Keratinocyte (primary cell): ENCODE measurements around the gene OPALIN. TPM values are rescaled to one million over a fixed set of nuclear protein-coding genes. Genes with fewer than 3 reads are reported as not detected.

Source experiments
- DNase-seq: peaks from one replicate; pipeline ENCODE4 v3.0.0-alpha.2; 2011; ENCODE audit warnings: low read depth, missing footprints, low spot score
- FAIRE-seq: peaks from 2 replicates; lab custom pipeline; 2011; peaks lifted over from hg19 to GRCh38; lab: Jason Lieb, UNC
- H2AFZ ChIP-seq: 2 replicates; pipeline ENCODE4 v1.6.0; 2012; ENCODE audit warnings: low read length, control low read depth, inconsistent platforms; ENCODE audit not compliant: control insufficient read depth
- H3K27ac ChIP-seq: 2 replicates; pipeline ENCODE4 v1.5.1; 2011; ENCODE audit warnings: low read length; ENCODE audit not compliant: control insufficient read depth, insufficient read depth
- H3K27me3 ChIP-seq: 3 replicates; pipeline ENCODE4 v1.6.0; 2011; ENCODE audit warnings: low read length; ENCODE audit not compliant: control insufficient read depth, insufficient read depth; ENCODE audit errors: extremely low read depth
- H3K36me3 ChIP-seq, 2 experiments: 2 replicates in 1 of 2; 3 replicates in 1 of 2; pipeline ENCODE4 v1.5.1; 2011; ENCODE audit warnings: low read length in 2 of 2, mild to moderate bottlenecking in 1 of 2; ENCODE audit not compliant: control insufficient read depth in 2 of 2, insufficient read depth in 2 of 2; ENCODE audit errors: extremely low read depth in 1 of 2
- H3K4me1 ChIP-seq: 3 replicates; pipeline ENCODE4 v1.5.1; 2011; ENCODE audit warnings: low read length; ENCODE audit not compliant: control insufficient read depth, insufficient read depth; ENCODE audit errors: extremely low read depth
- H3K4me2 ChIP-seq: 3 replicates; pipeline ENCODE4 v1.6.0; 2011; ENCODE audit warnings: low read depth, low read length; ENCODE audit not compliant: control insufficient read depth, insufficient read depth; ENCODE audit errors: extremely low read depth
- H3K4me3 ChIP-seq, 3 experiments: fragments of 200-600 bp in 1 of 3; sonication (generic) in 1 of 3; 2 replicates in 2 of 3; 3 replicates in 1 of 3; pipeline ENCODE4 v1.5.1; 2011 to 2016; ENCODE audit warnings: low read length in 3 of 3, mild to moderate bottlenecking in 3 of 3, control low read depth in 2 of 3, inconsistent platforms in 1 of 3, low read depth in 1 of 3, mixed read lengths in 1 of 3, mixed run types in 1 of 3, moderate library complexity in 1 of 3; ENCODE audit not compliant: control insufficient read depth in 2 of 3, insufficient read depth in 2 of 3; ENCODE audit errors: extremely low read depth in 1 of 3
- H3K79me2 ChIP-seq: 2 replicates; pipeline ENCODE4 v1.6.0; 2012; ENCODE audit warnings: low read length; ENCODE audit not compliant: control insufficient read depth, insufficient read depth
- H3K9ac ChIP-seq: 3 replicates; pipeline ENCODE4 v1.6.0; 2011; ENCODE audit warnings: low read length; ENCODE audit not compliant: control insufficient read depth, insufficient read depth; ENCODE audit errors: extremely low read depth
- H3K9me1 ChIP-seq: 3 replicates; pipeline ENCODE4 v1.6.0; 2011; ENCODE audit warnings: low read length; ENCODE audit not compliant: control insufficient read depth, insufficient read depth; ENCODE audit errors: extremely low read depth
- H3K9me3 ChIP-seq: 2 replicates; pipeline ENCODE4 v1.5.1; 2012; ENCODE audit warnings: low read depth, low read length; ENCODE audit not compliant: control insufficient read depth
- H4K20me1 ChIP-seq: 3 replicates; pipeline ENCODE4 v1.6.0; 2011; ENCODE audit warnings: low read length; ENCODE audit not compliant: control insufficient read depth, insufficient read depth; ENCODE audit errors: extremely low read depth
- CTCF ChIP-seq, 3 experiments: IDR thresholded peaks in 1 of 3; conservative IDR thresholded peaks in 1 of 3; optimal IDR thresholded peaks in 1 of 3; 2 replicates in 2 of 3; 3 replicates in 1 of 3; pipeline versions ENCODE3 to v1.5.1; 2011; ENCODE audit warnings: low read length in 3 of 3, mild to moderate bottlenecking in 3 of 3, moderate library complexity in 2 of 3, control low read depth in 1 of 3, inconsistent platforms in 1 of 3; ENCODE audit not compliant: insufficient read depth in 2 of 3; ENCODE audit errors: extremely low read depth in 1 of 3
- EZH2 ChIP-seq: IDR thresholded peaks from one replicate; pipeline ENCODE4 v1.6.1; 2012; ENCODE audit warnings: inconsistent platforms, mild to moderate bottlenecking, low read length, moderate library complexity
- dilution Hi-C: fragments of 300-500 bp; cut with MboI; formaldehyde crosslinking; loops from one replicate; pipeline ENCODE4 v1.7.0; 2020; ENCODE audit warnings: low sequenced_read_pairs; ENCODE audit not compliant: extremely low pct_ligation_motif_present
- polyA plus RNA-seq, 5 experiments: library from polyadenylated mRNA; depleted of rRNA in 3 of 5; stranded (reverse) in 3 of 5; stranded (forward) in 1 of 5; unstranded in 1 of 5; fragments of >200 nt; gene quantifications; 1 replicate in 1 of 5; 2 replicates in 3 of 5; 3 replicates in 1 of 5; pipeline versions ENCODE4 v1.2.1 to v1.2.3, GENCODE V29; 2011 to 2012; ENCODE audit warnings: missing spikeins in 2 of 5, low read depth in 1 of 5, low replicate concordance in 1 of 5

OPALIN gene
- polyA plus RNA-seq, 1 donor (not counting 4 experiments of a cell fraction or from before 2014, with no cell fraction given) = not detected

GRCh38 chr10:96344178-96344577 is 14.6 kb downstream of the OPALIN start:
- Histone ChIP-seq H3K4me3 (no peak overlapping the region), H2AFZ (no peak overlapping the region), H3K79me2 (no peaks in the 10 kb centered on the region), H3K9me1 (no peaks in the 10 kb centered on the region), H3K27me3 (no peaks in the 10 kb centered on the region), H4K20me1 (no peaks in the 10 kb centered on the region), H3K36me3 (no peaks in the 10 kb centered on the region), H3K4me2 (no peak overlapping the region), H3K4me1 (no peaks in the 10 kb centered on the region), H3K9ac (no peak overlapping the region), H3K27ac (no peak overlapping the region), H3K9me3 (no peaks in the 10 kb centered on the region)
- FAIRE-seq = no peak
- dilution Hi-C loops = no loop called here
- no peak for DNase-seq
- TF ChIP-seq EZH2 (no peak), CTCF (optimal IDR thresholded peaks at IDR 0.05 in 1 of 3, IDR thresholded peaks at IDR 0.05 in 1 of 3, conservative IDR thresholded peaks at IDR 0.05 in 1 of 3; ENCODE audit: extremely low read depth in 1 of 3, insufficient read depth in 2 of 3, low read length in 3 of 3) (no peak)

- Histone ChIP-seq H3K27me3 (no peaks in the 10 kb centered on the region), H3K4me3 (no peak overlapping the region), H3K79me2 (no peaks in the 10 kb centered on the region), H3K27ac (no peak overlapping the region), H3K9me1 (no peaks in the 10 kb centered on the region), H3K4me2 (no peak overlapping the region), H2AFZ (no peak overlapping the region), H3K36me3 (no peaks in the 10 kb centered on the region), H3K9ac (no peak overlapping the region), H4K20me1 (no peaks in the 10 kb centered on the region), H3K4me1 (no peaks in the 10 kb centered on the region), H3K9me3 (no peaks in the 10 kb centered on the region)
- dilution Hi-C loops = no loop called here
- no peak for TF ChIP-seq EZH2
- DNase-seq = no peak
- no peak for FAIRE-seq
Measured at GRCh38 chr10:96342402-96342801, 16.4 kb downstream of the OPALIN start.
